Sigmoid colon (tissue), 7 donors: ENCODE data around the gene DOCK8. TPM values are rescaled to one million over a fixed set of nuclear protein-coding genes. Genes with fewer than 3 reads are reported as not detected.

Experiments
- DNase-seq: peaks from one replicate; pipeline ENCODE4 v3.0.0-alpha.2; 2019
- H3K27ac ChIP-seq, 4 donors: fragments of 200-600 bp; sonication (generic); one replicate each; pipeline ENCODE4 v1.5.1; 2016 to 2019; ENCODE audit warnings: mild to moderate bottlenecking in 1 of 4
- H3K27me3 ChIP-seq, 3 donors: fragments of 200-600 bp; sonication (generic); one replicate each; pipeline ENCODE4 v1.5.1; 2019; ENCODE audit warnings: mild to moderate bottlenecking in 1 of 3
- H3K36me3 ChIP-seq, 4 donors: fragments of 200-600 bp; sonication (generic); one replicate each; pipeline ENCODE4 v1.5.1; 2016 to 2019
- H3K4me1 ChIP-seq, 4 donors: fragments of 200-600 bp; sonication (generic); one replicate each; pipeline ENCODE4 v1.5.1; 2017 to 2019
- H3K4me3 ChIP-seq, 4 donors: fragments of 200-600 bp; sonication (generic); one replicate each; pipeline ENCODE4 v1.5.1; 2017 to 2019; ENCODE audit warnings: mild to moderate bottlenecking in 2 of 4, moderate library complexity in 1 of 4
- H3K9me3 ChIP-seq, 4 donors: fragments of 200-600 bp in 3 of 4; sonication (generic) in 3 of 4; one replicate each; pipeline versions ENCODE4 v1.5.1 to v1.6.1; 2013 to 2019
- EP300 ChIP-seq, 4 donors: sonication (generic); formaldehyde crosslinking; IDR thresholded peaks; one replicate each; pipeline ENCODE4 v1.6.1; 2017; ENCODE audit warnings: antibody characterized with exemption in 4 of 4
- POLR2A ChIP-seq, 2 donors: fragments of 450-650 bp; IDR thresholded peaks; one replicate each; pipeline ENCODE4 v1.6.1; 2016; ENCODE audit warnings: antibody characterized with exemption in 2 of 2, mild to moderate bottlenecking in 2 of 2, moderate library complexity in 2 of 2
- POLR2AphosphoS5 ChIP-seq, 4 donors: sonication (generic); formaldehyde crosslinking; IDR thresholded peaks; one replicate each; pipeline ENCODE4 v1.6.1; 2017; ENCODE audit warnings: antibody characterized with exemption in 4 of 4
- WGBS, 2 donors: extraction: QIAGEN DNeasy Blood & Tissue Kit; methylation state at CpG; one replicate each; pipeline ENCODE4 v1.1.7; 2013; 5-methylcytosine and 5-hydroxymethylcytosine counted together
- intact Hi-C: fragments of 100-400 bp; cut with DNase I; formaldehyde crosslinking; loops from one replicate; pipeline ENCODE4 v1.15.1; 2023
- polyA plus RNA-seq, 3 donors: library from polyadenylated mRNA; stranded (reverse); fragments of 200-250 nt; gene quantifications; one replicate each; pipeline ENCODE4 v1.2.3, GENCODE V29; 2013
- total RNA-seq, 4 donors: library from RNA; depleted of rRNA; stranded (reverse); fragments of >200 nt; gene quantifications; one replicate each; pipeline ENCODE4 v1.1.0, GENCODE V29; 2016
- TF ChIP-seq, protein P1 (sequence below), 4 experiments: fragments of 450-650 bp in 3 of 4; fragments of 200-600 bp in 1 of 4; IDR thresholded peaks; one replicate each; pipeline ENCODE4 v1.5.1; 2016 to 2019; ENCODE audit warnings: antibody characterized with exemption in 4 of 4, mild to moderate bottlenecking in 3 of 4, moderate library complexity in 2 of 4
- donor health status: healthy with polysubstance abuse.
- donor health status: Bipolar disorder and iron deficiency.
- donor health status: healthy.

The DOCK8 gene
- total and polyA plus RNA-seq, 7 donors = 2.3 to 22.8 (median 6.4) TPM

DNA sequence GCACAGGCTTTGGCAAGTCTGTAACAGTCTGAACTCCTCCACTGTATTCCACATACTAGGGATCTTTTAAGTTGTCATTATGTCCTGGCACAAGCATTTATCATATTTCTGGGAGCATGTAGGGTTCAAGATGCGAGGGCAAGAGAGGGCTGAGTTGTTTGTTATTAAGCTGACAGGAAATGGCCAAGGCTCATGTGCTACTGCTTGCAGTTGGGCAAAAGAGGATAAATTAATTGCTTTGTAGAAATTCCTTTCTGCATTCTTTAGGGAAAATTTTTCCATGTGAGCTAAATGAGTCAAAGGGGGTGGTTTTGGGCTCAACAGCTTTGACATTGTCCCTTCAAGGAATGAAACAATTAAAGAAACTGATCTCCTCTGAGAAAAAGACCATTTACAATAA lies 35.4 kb downstream of the DOCK8 start:
- WGBS, 2 donors = 79 to 87% methylated on average over 1 of the region's 1 CpG
- Histone ChIP-seq H3K27ac (peak overlapping the region in 1 of 4 donors; percentile 41), H3K4me3 (no peak overlapping the region), H3K27me3 (no peaks in the 10 kb centered on the region), H3K9me3 (no peaks in the 10 kb centered on the region), H3K36me3 (no peaks in the 10 kb centered on the region), H3K4me1 (no peaks in the 10 kb centered on the region)
- intact Hi-C loops = no loop called here
- no peak for TF ChIP-seq EP300 (IDR thresholded peaks at IDR 0.05)
- DNase-seq = no peak

- no peaks in the 10 kb centered on the region for H3K36me3 ChIP-seq
- DNase-seq = no peak
- intact Hi-C loops = no loop called here
- no peak overlapping the region for H3K4me3 ChIP-seq
- no peaks in the 10 kb centered on the region for H3K27me3 ChIP-seq
- TF ChIP-seq POLR2A (IDR thresholded peaks at IDR 0.05) (no peak), POLR2AphosphoS5 (IDR thresholded peaks at IDR 0.05) (no peak)
- 55% methylated on average over 5 of the region's 5 CpGs for WGBS, 2 donors
- H3K9me3 ChIP-seq = no peaks in the 10 kb centered on the region
- peak overlapping the region in 1 of 4 donors; percentile 41 for H3K27ac ChIP-seq
- H3K4me1 ChIP-seq = no peaks in the 10 kb centered on the region
Observed at GRCh38 chr9:250625-251024, 36.0 kb downstream of the DOCK8 start.

DNA sequence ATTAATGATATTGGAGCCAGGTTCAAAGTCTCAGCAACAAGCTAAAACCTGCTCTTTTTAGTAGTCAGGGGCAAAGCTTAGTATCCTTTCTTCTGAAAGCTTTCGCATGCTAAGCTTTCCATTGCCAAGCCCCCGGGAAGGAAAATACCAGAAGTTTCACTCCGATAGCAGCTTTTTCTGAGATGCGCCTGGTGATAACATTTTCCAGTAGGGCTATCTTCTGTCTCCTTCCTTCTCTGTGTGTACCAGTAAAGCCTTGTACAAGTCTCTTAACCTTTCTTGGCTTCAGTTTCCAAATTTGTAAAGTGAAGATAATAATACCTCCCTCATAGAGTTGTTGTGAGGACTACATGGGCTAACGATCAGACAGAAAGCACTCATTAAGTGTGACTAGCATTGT lies 36.7 kb downstream of the DOCK8 start:
- Histone ChIP-seq H3K9me3 (no peaks in the 10 kb centered on the region), H3K27me3 (no peaks in the 10 kb centered on the region), H3K4me1 (no peaks in the 10 kb centered on the region), H3K27ac (no peak overlapping the region), H3K36me3 (no peaks in the 10 kb centered on the region), H3K4me3 (no peak overlapping the region)
- TF ChIP-seq, protein P1, sequence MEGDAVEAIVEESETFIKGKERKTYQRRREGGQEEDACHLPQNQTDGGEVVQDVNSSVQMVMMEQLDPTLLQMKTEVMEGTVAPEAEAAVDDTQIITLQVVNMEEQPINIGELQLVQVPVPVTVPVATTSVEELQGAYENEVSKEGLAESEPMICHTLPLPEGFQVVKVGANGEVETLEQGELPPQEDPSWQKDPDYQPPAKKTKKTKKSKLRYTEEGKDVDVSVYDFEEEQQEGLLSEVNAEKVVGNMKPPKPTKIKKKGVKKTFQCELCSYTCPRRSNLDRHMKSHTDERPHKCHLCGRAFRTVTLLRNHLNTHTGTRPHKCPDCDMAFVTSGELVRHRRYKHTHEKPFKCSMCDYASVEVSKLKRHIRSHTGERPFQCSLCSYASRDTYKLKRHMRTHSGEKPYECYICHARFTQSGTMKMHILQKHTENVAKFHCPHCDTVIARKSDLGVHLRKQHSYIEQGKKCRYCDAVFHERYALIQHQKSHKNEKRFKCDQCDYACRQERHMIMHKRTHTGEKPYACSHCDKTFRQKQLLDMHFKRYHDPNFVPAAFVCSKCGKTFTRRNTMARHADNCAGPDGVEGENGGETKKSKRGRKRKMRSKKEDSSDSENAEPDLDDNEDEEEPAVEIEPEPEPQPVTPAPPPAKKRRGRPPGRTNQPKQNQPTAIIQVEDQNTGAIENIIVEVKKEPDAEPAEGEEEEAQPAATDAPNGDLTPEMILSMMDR (IDR thresholded peaks at IDR 0.05) = no peak
- TF ChIP-seq EP300 (IDR thresholded peaks at IDR 0.05) (no peak), POLR2AphosphoS5 (IDR thresholded peaks at IDR 0.05) (no peak)
- DNase-seq = no peak
- 93 to 94% methylated on average over 5 of the region's 5 CpGs for WGBS, 2 donors
- intact Hi-C loops = no loop called here

GRCh38 chr9:253539-253938 lies 38.9 kb downstream of the DOCK8 start:
- Histone ChIP-seq H3K36me3 (no peaks in the 10 kb centered on the region), H3K4me1 (no peaks in the 10 kb centered on the region), H3K9me3 (no peaks in the 10 kb centered on the region), H3K4me3 (no peak overlapping the region), H3K27ac (no peak overlapping the region), H3K27me3 (no peaks in the 10 kb centered on the region)
- DNase-seq = no peak
- no peak for TF ChIP-seq POLR2A (IDR thresholded peaks at IDR 0.05)
- TF ChIP-seq EP300 (IDR thresholded peaks at IDR 0.05) = no peak
- no peak for TF ChIP-seq POLR2AphosphoS5 (IDR thresholded peaks at IDR 0.05)
- TF ChIP-seq, protein P1 (IDR thresholded peaks at IDR 0.05) = no peak
- WGBS, 2 donors = 67 to 78% methylated on average over 3 of the region's 3 CpGs
- intact Hi-C loops = no loop called here

DNA sequence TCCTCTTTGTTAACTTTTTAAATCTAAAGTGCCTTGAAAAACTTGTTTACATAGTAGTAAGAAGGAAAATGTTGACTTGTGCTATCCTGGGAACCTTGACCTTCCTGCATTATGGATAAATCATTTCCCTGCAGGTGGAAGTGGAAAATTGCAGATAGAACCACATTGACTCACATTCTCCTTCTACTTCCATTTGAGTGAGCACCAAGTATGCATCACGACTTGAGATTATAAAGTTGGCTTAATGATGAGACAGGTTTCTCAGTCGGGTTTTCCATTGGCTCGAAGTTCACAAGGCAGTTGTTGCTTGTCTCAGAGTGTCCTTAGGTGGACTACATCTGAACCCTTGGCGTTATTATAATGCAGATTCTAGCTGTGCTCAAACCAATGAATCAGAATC lies 39.9 kb downstream of the DOCK8 start:
- intact Hi-C loops = no loop called here
- 75 to 89% methylated on average over 4 of the region's 4 CpGs for WGBS, 2 donors
- H3K27me3 ChIP-seq = no peaks in the 10 kb centered on the region

DNA sequence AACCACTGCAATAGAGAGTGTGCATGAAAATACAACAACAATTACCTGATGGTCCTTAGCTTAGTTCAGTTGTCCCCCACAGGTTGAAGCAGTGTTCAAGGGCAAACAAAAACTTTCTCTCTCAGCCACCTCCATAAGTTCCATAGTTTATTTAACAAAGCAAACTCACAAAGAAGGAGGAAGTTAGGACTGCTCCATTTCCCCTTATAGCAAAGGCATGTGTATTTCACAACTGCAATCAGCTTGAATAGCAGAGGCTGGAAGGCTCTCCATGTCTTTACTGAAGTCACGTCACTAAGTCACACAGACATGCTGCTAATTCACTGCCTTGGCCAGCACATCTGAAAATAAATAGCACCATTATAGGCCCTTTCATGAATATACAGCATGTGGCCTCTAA lies 43.3 kb downstream of the DOCK8 start:
- H3K27ac ChIP-seq = peak overlapping the region in 1 of 4 donors; percentile 11
- no peaks in the 10 kb centered on the region for H3K4me1 ChIP-seq
- intact Hi-C loops = no loop called here
- TF ChIP-seq EP300 (IDR thresholded peaks at IDR 0.05) (no peak), POLR2AphosphoS5 (IDR thresholded peaks at IDR 0.05) (no peak), POLR2A (IDR thresholded peaks at IDR 0.05) (no peak)
- TF ChIP-seq, protein P1 (IDR thresholded peaks at IDR 0.05) = no peak
- 34 to 37% methylated on average over 1 of the region's 1 CpG for WGBS, 2 donors
- H3K27me3 ChIP-seq = no peaks in the 10 kb centered on the region
- no peak for DNase-seq
- H3K4me3 ChIP-seq = no peak overlapping the region
- H3K36me3 ChIP-seq = no peaks in the 10 kb centered on the region
- H3K9me3 ChIP-seq = no peaks in the 10 kb centered on the region

More for the DNA sequence above, 39.9 kb downstream of the DOCK8 start:
- H3K9me3 ChIP-seq = no peaks in the 10 kb centered on the region
- no peak overlapping the region for H3K27ac ChIP-seq
- no peaks in the 10 kb centered on the region for H3K4me1 ChIP-seq
- no peak for DNase-seq
- no peak overlapping the region for H3K4me3 ChIP-seq
- no peaks in the 10 kb centered on the region for H3K36me3 ChIP-seq
- TF ChIP-seq POLR2A (IDR thresholded peaks at IDR 0.05) (no peak), EP300 (IDR thresholded peaks at IDR 0.05) (no peak), POLR2AphosphoS5 (IDR thresholded peaks at IDR 0.05) (no peak)
- TF ChIP-seq, protein P1 (IDR thresholded peaks at IDR 0.05) = no peak
